Nephron (organoid): ENCODE data around the gene KRT85.
A peak's percentile ranks its signal among the peaks of the same experiment; 100 is the strongest.

Source experiments
- H3K27ac Mint-ChIP-seq, 3 experiments: 2 replicates each; pipeline ENCODE4 v1.8.0; 2020; ENCODE audit warnings: mixed read lengths in 3 of 3, mild to moderate bottlenecking in 2 of 3, moderate library complexity in 1 of 3
- H3K27me3 Mint-ChIP-seq: 2 replicates; pipeline ENCODE4 v1.8.0; 2021; ENCODE audit warnings: low read depth, mild to moderate bottlenecking, moderate library complexity, mixed read lengths
- H3K36me3 Mint-ChIP-seq: 2 replicates; pipeline ENCODE4 v1.8.0; 2020; ENCODE audit warnings: low read depth, mixed read lengths
- H3K4me1 Mint-ChIP-seq: 2 replicates; pipeline ENCODE4 v1.8.0; 2020; ENCODE audit warnings: mixed read lengths
- H3K4me3 Mint-ChIP-seq, 3 experiments: 2 replicates each; pipeline ENCODE4 v1.8.0; 2020; ENCODE audit warnings: mild to moderate bottlenecking in 3 of 3, mixed read lengths in 3 of 3, moderate library complexity in 2 of 3
- H3K9me3 Mint-ChIP-seq: 2 replicates; pipeline ENCODE4 v1.8.0; 2020; ENCODE audit warnings: mixed read lengths
- TF ChIP-seq, protein P1 (sequence below), 3 experiments: fragments of 200-600 bp; sonication (generic); IDR thresholded peaks; one replicate each; pipeline ENCODE4 v1.5.0; 2021; ENCODE audit warnings: antibody characterized with exemption in 3 of 3; ENCODE audit not compliant: unreplicated experiment in 3 of 3

The KRT85 gene

DNA sequence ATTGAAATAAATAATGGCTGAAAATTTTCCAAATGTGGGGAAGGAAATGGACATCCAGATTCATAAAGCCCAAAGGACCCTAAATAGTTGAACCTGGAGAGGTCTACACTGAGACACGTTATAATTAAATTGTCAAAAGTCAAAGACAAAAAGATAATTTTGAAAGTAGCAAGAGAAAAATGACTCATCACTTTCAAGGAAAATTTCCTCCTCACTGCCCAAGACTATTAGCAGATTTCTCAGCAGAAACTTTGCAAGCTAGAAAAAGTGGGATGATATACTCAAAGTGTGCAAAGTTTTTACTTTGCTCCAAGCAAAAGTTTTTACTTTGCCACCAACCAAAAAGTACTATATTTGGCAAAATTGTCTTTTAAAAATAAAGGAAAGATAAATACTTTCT, 30.2 kb downstream of the KRT85 start:
- Mint-ChIP-seq H3K36me3 (no peaks in the 10 kb centered on the region), H3K4me3 (no peak overlapping the region), H3K27me3 (peaks cover 16% of the 10 kb centered on the region), H3K9me3 (peaks cover 4% of the 10 kb centered on the region), H3K27ac (no peak overlapping the region), H3K4me1 (peaks cover 7% of the 10 kb centered on the region)
- TF ChIP-seq, protein P1, sequence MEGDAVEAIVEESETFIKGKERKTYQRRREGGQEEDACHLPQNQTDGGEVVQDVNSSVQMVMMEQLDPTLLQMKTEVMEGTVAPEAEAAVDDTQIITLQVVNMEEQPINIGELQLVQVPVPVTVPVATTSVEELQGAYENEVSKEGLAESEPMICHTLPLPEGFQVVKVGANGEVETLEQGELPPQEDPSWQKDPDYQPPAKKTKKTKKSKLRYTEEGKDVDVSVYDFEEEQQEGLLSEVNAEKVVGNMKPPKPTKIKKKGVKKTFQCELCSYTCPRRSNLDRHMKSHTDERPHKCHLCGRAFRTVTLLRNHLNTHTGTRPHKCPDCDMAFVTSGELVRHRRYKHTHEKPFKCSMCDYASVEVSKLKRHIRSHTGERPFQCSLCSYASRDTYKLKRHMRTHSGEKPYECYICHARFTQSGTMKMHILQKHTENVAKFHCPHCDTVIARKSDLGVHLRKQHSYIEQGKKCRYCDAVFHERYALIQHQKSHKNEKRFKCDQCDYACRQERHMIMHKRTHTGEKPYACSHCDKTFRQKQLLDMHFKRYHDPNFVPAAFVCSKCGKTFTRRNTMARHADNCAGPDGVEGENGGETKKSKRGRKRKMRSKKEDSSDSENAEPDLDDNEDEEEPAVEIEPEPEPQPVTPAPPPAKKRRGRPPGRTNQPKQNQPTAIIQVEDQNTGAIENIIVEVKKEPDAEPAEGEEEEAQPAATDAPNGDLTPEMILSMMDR (IDR thresholded peaks at IDR 0.05; ENCODE audit: unreplicated experiment in 3 of 3): no peak

DNA sequence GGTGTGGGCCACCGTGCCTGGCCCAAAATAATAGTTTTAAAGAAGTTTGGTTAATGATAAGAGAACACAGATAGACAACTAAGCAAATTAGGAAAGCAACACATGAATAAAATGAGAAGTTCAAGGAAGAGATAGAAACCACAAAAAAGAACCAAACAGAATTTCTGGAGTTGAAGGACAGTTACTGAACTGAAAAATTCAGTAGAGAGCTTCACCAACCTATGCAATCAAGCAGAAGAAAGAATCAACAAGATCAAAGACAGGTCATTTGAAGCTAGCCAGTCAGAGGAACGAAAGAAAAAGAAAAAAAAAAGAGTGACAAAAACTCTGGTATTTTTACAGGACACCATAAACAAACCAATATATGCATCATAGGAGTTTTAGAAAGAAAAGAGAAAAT, 30.6 kb downstream of the KRT85 start:
- Mint-ChIP-seq H3K4me3 (no peak overlapping the region), H3K27ac (no peak overlapping the region), H3K36me3 (no peaks in the 10 kb centered on the region), H3K4me1 (peaks cover 7% of the 10 kb centered on the region), H3K27me3 (peaks cover 12% of the 10 kb centered on the region), H3K9me3 (peaks cover 4% of the 10 kb centered on the region)
- TF ChIP-seq, protein P1 (IDR thresholded peaks at IDR 0.05; ENCODE audit: unreplicated experiment in 3 of 3): no peak

DNA sequence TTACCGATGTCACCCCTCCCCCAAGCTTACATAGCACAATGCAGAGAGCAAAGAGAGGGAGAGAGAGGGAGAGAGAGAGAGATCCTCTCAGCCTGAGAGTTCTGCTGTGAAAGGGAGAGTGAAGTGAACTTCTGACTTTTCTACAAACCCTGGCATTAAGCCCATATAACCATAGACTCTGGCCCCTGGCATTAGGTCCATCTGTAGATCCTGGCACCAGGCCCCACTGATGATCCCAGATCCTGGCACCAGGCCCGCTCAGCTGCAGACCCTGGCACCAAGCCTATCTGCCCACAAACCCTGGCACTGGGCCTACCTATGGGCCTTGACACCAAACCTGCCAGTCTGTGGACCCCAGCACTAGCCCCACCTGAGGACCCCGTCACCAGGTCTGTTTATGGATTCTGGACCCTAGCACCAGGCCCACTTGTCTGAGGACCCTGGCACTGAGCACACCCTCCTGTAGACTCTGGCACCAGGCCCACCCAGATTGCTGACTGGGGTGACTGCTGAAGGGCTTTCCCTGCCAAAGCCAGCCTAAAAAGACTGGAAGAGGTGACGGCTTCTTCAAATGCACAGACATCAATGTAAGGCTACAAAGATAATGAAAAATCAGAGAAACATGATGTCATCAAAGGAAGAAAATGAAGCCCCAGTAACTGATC, 31.6 kb downstream of the KRT85 start:
- TF ChIP-seq, protein P1 (IDR thresholded peaks at IDR 0.05; ENCODE audit: unreplicated experiment in 3 of 3): no peak
- H3K27ac Mint-ChIP-seq: peak overlapping the region in 1 of 3 experiments; percentile 31
- no peak overlapping the region for H3K4me3 Mint-ChIP-seq
- H3K36me3 Mint-ChIP-seq: no peaks in the 10 kb centered on the region
- H3K27me3 Mint-ChIP-seq: peaks cover 9% of the 10 kb centered on the region
- H3K4me1 Mint-ChIP-seq: peaks cover 7% of the 10 kb centered on the region
- H3K9me3 Mint-ChIP-seq: peaks cover 4% of the 10 kb centered on the region

DNA sequence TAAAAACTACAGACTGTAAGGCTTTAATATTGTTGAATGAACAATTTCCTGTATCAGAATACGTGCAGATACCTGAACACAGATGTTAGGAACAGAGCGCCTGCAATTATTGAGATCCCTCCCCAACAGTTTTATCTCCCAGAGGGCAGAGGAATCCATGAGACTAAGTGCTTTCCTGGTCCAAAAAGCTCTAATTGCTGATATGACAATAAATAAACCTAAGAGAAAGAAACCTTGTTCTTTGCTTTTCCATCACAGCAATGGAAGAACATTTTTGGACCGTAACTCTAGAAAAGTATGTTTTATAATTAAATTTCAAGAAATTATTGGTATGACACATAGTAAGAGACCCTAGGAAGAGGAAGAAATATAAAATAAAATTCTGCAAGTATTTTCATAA, 33.1 kb downstream of the KRT85 start:
- H3K4me3 Mint-ChIP-seq: no peak overlapping the region
- H3K27me3 Mint-ChIP-seq: peaks cover 5% of the 10 kb centered on the region
- H3K9me3 Mint-ChIP-seq: peaks cover 4% of the 10 kb centered on the region
- H3K36me3 Mint-ChIP-seq: no peaks in the 10 kb centered on the region
- TF ChIP-seq, protein P1 (IDR thresholded peaks at IDR 0.05; ENCODE audit: unreplicated experiment in 3 of 3): no peak
- H3K27ac Mint-ChIP-seq: no peak overlapping the region
- peaks cover 7% of the 10 kb centered on the region for H3K4me1 Mint-ChIP-seq

DNA sequence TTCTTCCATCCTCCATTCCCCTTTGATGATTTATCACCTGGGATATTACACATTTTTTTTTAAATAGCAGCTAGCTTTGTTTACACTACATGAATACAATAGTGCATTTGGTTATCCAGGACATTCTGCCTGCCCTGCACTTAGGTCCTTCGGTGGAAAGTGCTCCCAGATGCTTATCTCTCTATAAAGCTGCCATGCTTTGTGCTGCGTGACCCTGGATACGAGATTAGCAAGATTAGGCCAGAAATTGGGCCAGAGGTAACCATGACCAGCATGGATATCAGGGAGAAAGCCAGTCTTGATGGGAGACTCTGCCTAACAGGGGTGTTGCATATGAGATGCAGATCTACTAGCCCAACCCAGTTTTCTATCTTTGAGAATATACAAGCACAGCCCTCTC, 34.0 kb downstream of the KRT85 start:
- H3K27ac Mint-ChIP-seq: no peak overlapping the region
- H3K9me3 Mint-ChIP-seq: peaks cover 4% of the 10 kb centered on the region
- H3K4me1 Mint-ChIP-seq: peaks cover 7% of the 10 kb centered on the region
- H3K4me3 Mint-ChIP-seq: no peak overlapping the region
- H3K36me3 Mint-ChIP-seq: no peaks in the 10 kb centered on the region
- peaks cover 5% of the 10 kb centered on the region for H3K27me3 Mint-ChIP-seq
- TF ChIP-seq, protein P1 (IDR thresholded peaks at IDR 0.05; ENCODE audit: unreplicated experiment in 3 of 3): no peak

DNA sequence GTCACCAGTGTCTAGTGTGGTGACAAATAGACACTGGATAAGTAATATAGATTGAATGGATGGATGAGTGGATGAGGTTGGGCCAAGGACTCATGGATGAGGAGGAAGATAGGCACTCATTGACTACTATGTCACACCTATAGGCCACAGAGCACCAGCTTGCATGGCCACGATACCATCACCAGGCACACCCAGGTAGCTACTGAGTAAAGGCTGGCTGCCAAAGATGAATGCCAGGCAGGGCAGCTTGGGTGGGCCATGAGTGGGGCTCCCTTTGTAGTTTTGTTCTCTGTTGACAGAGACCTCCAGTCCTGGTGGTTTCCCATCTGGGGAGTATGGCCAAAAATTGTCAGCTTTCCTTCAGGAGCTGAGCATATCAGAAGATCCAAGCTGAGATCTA, 34.9 kb downstream of the KRT85 start:
- peaks cover 8% of the 10 kb centered on the region for H3K27me3 Mint-ChIP-seq
- H3K4me3 Mint-ChIP-seq: no peak overlapping the region
- peaks cover 4% of the 10 kb centered on the region for H3K9me3 Mint-ChIP-seq

More for the DNA sequence above, 34.9 kb downstream of the KRT85 start:
- Mint-ChIP-seq H3K27ac (no peak overlapping the region), H3K36me3 (no peaks in the 10 kb centered on the region), H3K4me1 (peaks cover 7% of the 10 kb centered on the region)
- TF ChIP-seq, protein P1 (IDR thresholded peaks at IDR 0.05; ENCODE audit: unreplicated experiment in 3 of 3): no peak
